NAMALWA (cell line): ENCODE data around the gene ARL2.
"Not testable (repeated sequence)": the region's sequence is repeated elsewhere in the genome, so short reads cannot be mapped to it uniquely, and the experiment has no call there.

Experiments
- DNase-seq: peaks from one replicate; pipeline ENCODE4 v3.0.0-alpha.2; 2015; ENCODE audit warnings: low spot score

Gene ARL2

GRCh38 chr11:65008016-65008415, 5.9 kb upstream of the ARL2 start:
- no peak for DNase-seq

DNA sequence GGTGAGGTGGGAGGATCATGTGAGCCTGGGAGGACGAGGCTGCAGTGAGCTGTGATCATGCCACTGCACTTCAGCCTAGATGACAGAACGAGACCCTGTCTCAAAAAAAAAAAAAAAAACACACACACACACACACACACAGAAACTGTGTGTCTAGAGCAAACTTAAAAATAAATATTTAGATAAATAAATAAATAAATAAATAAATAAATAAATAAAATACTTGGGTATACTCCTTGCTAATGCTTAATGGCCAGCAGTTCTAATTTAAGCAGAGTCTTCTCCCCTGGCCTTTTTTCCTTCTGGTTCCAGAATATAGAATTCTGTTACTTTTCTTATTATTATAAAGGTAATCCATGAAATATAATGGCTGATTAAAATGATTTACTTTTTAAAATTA, 5.1 kb upstream of the ARL2 start:
- no peak for DNase-seq

- peak; percentile 94 for DNase-seq
Measured at GRCh38 chr11:65013130-65013887, 651 bp upstream of the ARL2 start.

DNA sequence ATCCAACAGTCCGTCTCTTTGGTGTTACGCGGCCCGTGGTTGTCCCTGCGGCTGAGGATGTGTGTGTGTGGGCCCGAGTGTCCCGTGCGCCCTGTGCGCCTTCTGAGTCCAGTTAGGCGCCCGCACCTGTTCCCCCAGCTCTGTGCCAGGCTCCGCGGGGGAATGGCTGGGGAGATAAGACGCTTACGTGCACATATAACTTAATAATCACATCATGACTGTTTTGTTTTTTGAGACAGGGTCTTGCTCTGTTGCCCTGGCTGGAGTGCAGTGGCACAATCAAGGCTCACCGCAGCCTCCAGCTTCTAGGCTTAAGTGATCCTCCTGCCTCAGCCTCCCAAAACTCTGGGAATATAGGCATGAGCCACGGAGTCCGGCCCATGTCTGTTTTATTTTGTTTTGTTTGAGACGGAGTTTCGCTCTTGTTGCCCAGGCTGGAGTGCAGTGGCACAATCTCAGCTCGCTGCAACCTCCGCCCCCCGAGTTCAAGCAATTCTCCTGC, 817 bp downstream of the ARL2 start:
- DNase-seq, result no peak

DNA sequence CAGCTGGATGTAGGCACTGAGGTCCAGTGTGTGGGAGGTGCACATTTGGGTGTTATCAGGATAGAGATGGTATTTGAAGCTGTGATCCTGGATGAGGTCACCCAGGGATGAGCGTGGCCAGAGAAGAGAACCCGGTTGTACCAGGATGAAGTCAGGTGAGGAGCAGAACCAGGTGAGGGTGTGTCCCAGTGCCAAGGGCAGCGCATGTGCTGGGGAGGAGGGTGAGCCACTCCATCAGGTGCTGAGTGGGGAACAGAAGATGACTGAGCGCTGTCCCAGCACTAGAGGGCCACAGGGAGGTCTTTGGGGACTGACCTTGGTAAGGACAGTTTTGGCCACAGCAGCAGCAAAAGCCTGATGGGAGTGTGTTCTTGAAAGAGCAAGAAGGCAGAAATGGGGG, 2.7 kb downstream of the ARL2 start:
- no peak for DNase-seq

DNA sequence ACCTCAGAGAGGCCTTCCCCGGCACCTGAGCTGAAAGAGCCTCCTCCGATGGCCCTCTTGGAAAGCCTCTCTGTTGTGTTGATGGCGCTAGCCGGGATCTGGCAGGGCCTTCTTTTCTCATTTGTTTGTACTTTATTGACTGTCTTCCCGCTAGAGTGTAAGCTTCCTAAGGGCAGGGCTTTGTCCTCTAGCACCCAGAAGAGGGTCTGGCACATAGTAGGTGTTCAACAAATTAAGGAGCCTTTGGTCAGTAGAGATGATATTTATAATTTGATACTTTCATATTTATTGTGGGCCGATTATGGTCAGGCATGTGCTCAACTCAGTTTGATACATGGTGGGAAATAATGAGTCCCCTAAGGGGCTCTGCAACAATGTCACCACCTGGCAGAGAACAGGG, 4.0 kb downstream of the ARL2 start:
- no peak for DNase-seq

GRCh38 chr11:65019824-65020223, 5.9 kb downstream of the ARL2 start:
- no peak for DNase-seq

- no peak for DNase-seq
Measured at GRCh38 chr11:65021003-65021402, 7.0 kb downstream of the ARL2 start.

DNA sequence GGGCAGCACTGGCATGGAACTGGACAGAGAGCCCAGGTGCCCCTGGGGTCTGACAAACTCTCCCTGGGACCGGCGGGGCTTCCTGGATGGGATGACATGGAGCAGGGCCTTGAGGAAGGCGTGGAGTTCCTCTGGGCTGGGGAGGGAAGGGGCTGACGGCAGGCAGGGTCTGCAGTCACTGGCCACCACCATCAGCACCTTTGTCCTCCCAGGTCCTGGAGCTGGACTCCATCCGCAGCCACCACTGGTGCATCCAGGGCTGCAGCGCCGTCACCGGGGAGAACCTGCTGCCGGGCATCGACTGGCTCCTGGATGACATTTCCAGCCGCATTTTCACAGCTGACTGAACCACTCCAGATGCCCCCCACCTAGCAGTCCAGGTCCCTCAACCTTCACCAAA, 7.5 kb downstream of the ARL2 start:
- DNase-seq, result no peak

GRCh38 chr11:65023502-65023901, 9.5 kb downstream of the ARL2 start:
- not testable (repeated sequence) for DNase-seq

- DNase-seq, result no peak
Measured at GRCh38 chr11:65026810-65027209, 12.8 kb downstream of the ARL2 start.

- peak; percentile 98 for DNase-seq
Measured at GRCh38 chr11:65027213-65028067, 13.5 kb downstream of the ARL2 start, which contains the start of gene SNX15. Gene SNX15 (plus strand): TSS chr11:65027439. CDS start chr11:65027538, 99 bp downstream.

GRCh38 chr11:65032216-65032615, 18.3 kb downstream of the ARL2 start:
- no peak for DNase-seq

GRCh38 chr11:65034423-65034822, 20.5 kb downstream of the ARL2 start:
- DNase-seq, result no peak

DNA sequence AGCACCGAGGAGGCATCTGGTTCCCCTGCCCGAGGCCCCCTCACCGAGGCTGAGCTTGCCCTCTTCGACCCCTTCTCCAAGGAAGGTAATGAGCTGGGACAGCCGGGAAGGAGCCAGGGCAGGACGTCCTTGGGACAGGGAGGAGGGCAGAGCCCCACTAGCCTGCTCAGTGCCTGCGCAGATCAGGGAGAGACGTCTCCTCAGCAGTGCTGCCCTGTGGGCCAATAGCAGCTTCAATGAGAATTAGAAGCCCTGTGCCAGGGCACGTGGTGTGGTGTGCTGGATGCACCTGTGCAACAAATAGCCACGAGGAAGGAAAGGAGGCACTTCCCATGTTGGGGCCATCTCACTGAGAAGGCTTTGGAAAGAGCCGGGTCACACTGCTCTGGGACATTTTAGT, 21.6 kb downstream of the ARL2 start:
- no peak for DNase-seq

- no peak for DNase-seq
Measured at GRCh38 chr11:65036931-65037330, 23.0 kb downstream of the ARL2 start.

- DNase-seq, result no peak
Measured at GRCh38 chr11:65040520-65040846, 26.5 kb downstream of the ARL2 start.

DNA sequence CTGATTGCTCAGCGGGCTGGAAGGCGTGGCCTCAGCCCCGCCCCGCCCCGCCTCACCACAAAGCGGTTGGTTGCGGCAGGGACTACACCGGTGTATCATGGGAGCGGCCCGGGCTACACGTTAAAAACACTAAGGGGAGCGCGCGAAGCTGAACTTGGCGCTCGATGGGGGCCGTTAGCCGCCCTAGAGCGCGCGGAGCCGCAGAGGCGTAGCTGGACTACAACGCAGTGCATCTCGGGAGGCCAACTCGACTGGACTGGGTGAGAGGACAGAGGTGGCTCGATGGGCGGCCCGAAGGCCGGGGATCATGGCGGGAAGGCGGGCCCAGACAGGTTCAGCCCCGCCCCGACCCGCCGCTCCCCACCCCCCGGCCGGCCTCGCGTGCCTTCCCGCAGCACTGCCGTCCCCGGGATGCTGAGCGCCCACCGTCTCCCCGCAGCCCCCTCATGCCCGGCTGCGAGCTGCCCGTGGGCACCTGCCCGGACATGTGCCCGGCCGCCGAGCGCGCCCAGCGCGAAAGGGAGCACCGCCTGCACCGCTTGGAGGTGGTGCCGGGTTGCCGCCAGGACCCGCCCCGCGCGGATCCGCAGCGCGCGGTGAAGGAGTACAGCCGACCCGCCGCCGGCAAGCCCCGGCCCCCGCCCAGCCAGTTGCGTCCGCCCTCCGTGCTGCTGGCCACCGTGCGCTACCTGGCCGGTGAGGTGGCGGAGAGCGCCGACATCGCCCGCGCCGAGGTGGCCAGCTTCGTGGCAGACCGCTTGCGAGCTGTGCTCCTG, 27.1 kb downstream of the ARL2 start, which contains the start of gene SAC3D1:
Gene SAC3D1 (plus strand): TSS at position 364 of the 776 bp plus-strand sequence. CDS start 83 bp downstream, at position 447.
- DNase-seq, result peak; percentile 96

- no peak for DNase-seq
Measured at GRCh38 chr11:65042891-65043290, 28.9 kb downstream of the ARL2 start.

GRCh38 chr11:65043881-65044501, 30.0 kb downstream of the ARL2 start:
- no peak for DNase-seq

- no peak for DNase-seq
Measured at GRCh38 chr11:65045061-65045460, 31.1 kb downstream of the ARL2 start.

- DNase-seq, result no peak
Measured at GRCh38 chr11:65045728-65046127, 31.8 kb downstream of the ARL2 start.
